ENCODE results near the gene CYP1A1. TPM values are rescaled to one million over a fixed set of nuclear protein-coding genes. Genes with fewer than 3 reads are reported as not detected.

Gene CYP1A1
- total and polyA plus RNA-seq, 2 of the 13 experiments (the other 11 are each of a cell fraction or from before 2014, with no cell fraction given): 7.9 to 8.0 TPM

- TF ChIP-seq ZNF646 (CRISPR knock-in tag; IDR thresholded peaks at IDR 0.05): no peak
- peak; percentile 66 for TF ChIP-seq ARNT2 (CRISPR knock-in tag; IDR thresholded peaks at IDR 0.05; ENCODE audit: low read depth)
- TF ChIP-seq JUN (CRISPR knock-in tag; IDR thresholded peaks at IDR 0.05): peak; percentile 78; the same call in 1 of the 2 replicates
- peak; percentile 39 for TF ChIP-seq XRCC5 (optimal IDR thresholded peaks at IDR 0.05; ENCODE audit: low read length)
- TF ChIP-seq ZNF747 (CRISPR knock-in tag; IDR thresholded peaks at IDR 0.05; ENCODE audit: borderline replicate concordance): no peak; the same call in none of the 2 replicates
- TF ChIP-seq JUND (CRISPR knock-in tag; IDR thresholded peaks at IDR 0.05): 0 out of 2 replicates have a peak, but pooled peaks have one; percentile 54
- TF ChIP-seq ZC3H13 (CRISPR knock-in tag; IDR thresholded peaks at IDR 0.05): no peak
- TF ChIP-seq ZNF616 (CRISPR knock-in tag; IDR thresholded peaks at IDR 0.05; ENCODE audit: low read depth): no peak
- TF ChIP-seq RERE (CRISPR knock-in tag; IDR thresholded peaks at IDR 0.05; ENCODE audit: low read depth): no peak
- TF ChIP-seq SPEN (CRISPR knock-in tag; IDR thresholded peaks at IDR 0.05; ENCODE audit: low read depth): peak; percentile 73
- TF ChIP-seq ZNF510 (CRISPR knock-in tag; IDR thresholded peaks at IDR 0.05; ENCODE audit: low read depth): no peak
- TF ChIP-seq SOX5 (CRISPR knock-in tag; IDR thresholded peaks at IDR 0.05; ENCODE audit: borderline replicate concordance): peak; percentile 86; the same call in 1 of the 2 replicates
- TF ChIP-seq TRIM22 (IDR thresholded peaks at IDR 0.05): no peak
- TF ChIP-seq ZNF234 (CRISPR knock-in tag; conservative IDR thresholded peaks at IDR 0.05): no peak
- TF ChIP-seq ELF1 (CRISPR knock-in tag; IDR thresholded peaks at IDR 0.05): peak; percentile 50
Observed at GRCh38 chr15:74730619-74731316, 5.4 kb upstream of the CYP1A1 start (continued).
